ENCODE results near the gene TNS1.
"Not testable (repeated sequence)": the region's sequence is repeated elsewhere in the genome, so short reads cannot be mapped to it uniquely, and the experiment has no call there.

DNA sequence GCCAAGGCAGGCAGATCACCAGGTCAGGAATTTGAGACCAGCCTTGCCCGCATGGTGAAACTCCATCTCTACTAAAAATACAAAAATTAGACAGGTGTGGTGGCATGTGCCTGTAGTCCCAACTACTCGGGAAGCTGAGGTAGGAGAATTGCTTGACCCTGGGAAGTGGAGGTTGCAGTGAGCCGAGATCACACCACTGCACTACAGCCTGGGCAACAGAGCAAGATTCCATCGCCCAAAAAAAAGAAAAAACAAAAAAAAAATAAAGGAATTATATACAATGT, 16.0 kb upstream of the TNS1 start:
- not testable (repeated sequence) for TF ChIP-seq CTCF (IDR thresholded peaks at IDR 0.05); POLR2AphosphoS5 (IDR thresholded peaks at IDR 0.05; ENCODE audit: low read depth, low read length)

Data from Panc1 (cell line).